CD14-positive monocyte (primary cell): ENCODE measurements around the gene TTC39B. TPM values are rescaled to one million over a fixed set of nuclear protein-coding genes. Genes with fewer than 3 reads are reported as not detected.
A peak's percentile ranks its signal among the peaks of the same experiment; 100 is the strongest.

Experiments
- DNase-seq, 3 donors: peaks; one replicate each; pipeline ENCODE4 v3.0.0-alpha.2; 2011 to 2022
- H2AFZ ChIP-seq: 2 replicates; pipeline ENCODE4 v1.6.0; 2012; ENCODE audit warnings: mild to moderate bottlenecking, low read depth, low read length, inconsistent platforms; ENCODE audit not compliant: insufficient read depth, poor library complexity, severe bottlenecking
- H3K27ac ChIP-seq, 2 donors: 1 replicate in 1 of 2; 2 replicates in 1 of 2; pipeline ENCODE4 v1.5.1; 2012 to 2013; ENCODE audit warnings: low read length in 2 of 2, control low read depth in 1 of 2, inconsistent platforms in 1 of 2, low read depth in 1 of 2, mild to moderate bottlenecking in 1 of 2
- H3K27me3 ChIP-seq, 2 donors: one replicate each; pipeline versions ENCODE4 v1.6.0 to v1.6.1; 2011 to 2013; ENCODE audit warnings: low read length in 2 of 2; ENCODE audit not compliant: control insufficient read depth in 2 of 2, insufficient read depth in 2 of 2
- H3K36me3 ChIP-seq, 2 donors: replicated peaks in 1 of 2; 1 replicate in 1 of 2; 2 replicates in 1 of 2; pipeline versions ENCODE4 v1.5.1 to v1.6.1; 2012 to 2013; ENCODE audit warnings: low read length in 2 of 2, control low read depth in 1 of 2, inconsistent platforms in 1 of 2, mild to moderate bottlenecking in 1 of 2; ENCODE audit not compliant: insufficient read depth in 2 of 2, control insufficient read depth in 1 of 2
- H3K4me1 ChIP-seq, 2 donors: 1 replicate in 1 of 2; 2 replicates in 1 of 2; pipeline versions ENCODE4 v1.5.1 to v1.6.1; 2012 to 2013; ENCODE audit warnings: low read length in 2 of 2, control low read depth in 1 of 2, inconsistent platforms in 1 of 2, mild to moderate bottlenecking in 1 of 2, moderate library complexity in 1 of 2; ENCODE audit not compliant: insufficient read depth in 2 of 2, control insufficient read depth in 1 of 2
- H3K4me2 ChIP-seq: replicated peaks from 2 replicates; pipeline ENCODE3; 2012; ENCODE audit warnings: low read length, moderate library complexity, mild to moderate bottlenecking; ENCODE audit not compliant: poor library complexity, severe bottlenecking; ENCODE audit errors: extremely low read depth
- H3K4me3 ChIP-seq, 3 experiments: fragments of 200-600 bp in 1 of 3; sonication (generic) in 1 of 3; replicated peaks in 1 of 3; 1 replicate in 2 of 3; 2 replicates in 1 of 3; pipeline ENCODE4 v1.5.1; 2011 to 2013; ENCODE audit warnings: low read length in 3 of 3, mild to moderate bottlenecking in 3 of 3, control low read depth in 2 of 3, low read depth in 2 of 3, inconsistent platforms in 1 of 3, moderate library complexity in 1 of 3
- H3K79me2 ChIP-seq: 2 replicates; pipeline ENCODE4 v1.6.0; 2012; ENCODE audit warnings: mild to moderate bottlenecking, control low read depth, inconsistent platforms, low read length, moderate library complexity; ENCODE audit not compliant: insufficient read depth
- H3K9ac ChIP-seq: 2 replicates; pipeline ENCODE4 v1.6.0; 2017; ENCODE audit warnings: low read length, mild to moderate bottlenecking; ENCODE audit not compliant: insufficient read depth, poor library complexity, severe bottlenecking
- H3K9me3 ChIP-seq, 2 donors: replicated peaks in 1 of 2; 1 replicate in 1 of 2; 2 replicates in 1 of 2; pipeline versions ENCODE4 v1.5.1 to v1.6.1; 2012 to 2013; ENCODE audit warnings: low read length in 2 of 2, control low read depth in 1 of 2; ENCODE audit not compliant: control insufficient read depth in 1 of 2, insufficient read depth in 1 of 2
- H4K20me1 ChIP-seq: 2 replicates; pipeline ENCODE4 v1.6.0; 2012; ENCODE audit warnings: mild to moderate bottlenecking, low read length, control low read depth, moderate library complexity; ENCODE audit not compliant: insufficient read depth
- H3K27ac Mint-ChIP-seq, 7 donors: one replicate each; pipeline ENCODE4 v1.8.0; 2020; ENCODE audit warnings: mild to moderate bottlenecking in 7 of 7, mixed read lengths in 7 of 7, moderate library complexity in 6 of 7, inconsistent platforms in 2 of 7
- H3K27me3 Mint-ChIP-seq, 3 donors: one replicate each; pipeline ENCODE4 v1.8.0; 2021 to 2022; ENCODE audit warnings: low read depth in 3 of 3, mild to moderate bottlenecking in 3 of 3, mixed read lengths in 3 of 3, moderate library complexity in 3 of 3, inconsistent platforms in 1 of 3
- H3K36me3 Mint-ChIP-seq, 2 donors: one replicate each; pipeline ENCODE4 v1.8.0; 2020; ENCODE audit warnings: mixed read lengths in 2 of 2, inconsistent platforms in 1 of 2, mild to moderate bottlenecking in 1 of 2
- H3K4me1 Mint-ChIP-seq: one replicate; pipeline ENCODE4 v1.8.0; 2020; ENCODE audit warnings: mild to moderate bottlenecking, mixed read lengths
- H3K4me3 Mint-ChIP-seq, 2 donors: one replicate each; pipeline ENCODE4 v1.8.0; 2020; ENCODE audit warnings: mild to moderate bottlenecking in 2 of 2, mixed read lengths in 2 of 2, moderate library complexity in 1 of 2
- H3K9me3 Mint-ChIP-seq, 7 donors: one replicate each; pipeline ENCODE4 v1.8.0; 2020 to 2022; ENCODE audit warnings: mixed read lengths in 7 of 7, mild to moderate bottlenecking in 6 of 7, moderate library complexity in 6 of 7, inconsistent platforms in 2 of 7
- CTCF ChIP-seq: fragments of 200-600 bp; IDR thresholded peaks from one replicate; pipeline ENCODE4 v1.8.0; 2022; ENCODE audit warnings: antibody characterized with exemption, mild to moderate bottlenecking
- WGBS: methylation state at CpG from one replicate; pipeline ENCODE4 v1.1.5; 2013; ENCODE audit warnings: missing lambda C conversion rate; ENCODE audit not compliant: insufficient coverage; 5-methylcytosine and 5-hydroxymethylcytosine counted together
- intact Hi-C, 2 donors: fragments of 100-400 bp; cut with micrococcal nuclease; formaldehyde crosslinking; loops; one replicate each; pipeline versions ENCODE4 v1.15.0 to v1.15.1; 2023
- polyA plus RNA-seq, 3 donors: library from polyadenylated mRNA; depleted of rRNA in 1 of 3; unstranded in 2 of 3; stranded (reverse) in 1 of 3; fragments of 300-500 nt in 2 of 3; fragments of >200 nt in 1 of 3; fragmentation: Illumina TruSeq in 2 of 3; gene quantifications; 1 replicate in 2 of 3; 2 replicates in 1 of 3; pipeline ENCODE4 v1.2.3, GENCODE V29; 2012 to 2021

The TTC39B gene
- polyA plus RNA-seq, 3 donors = 0.87 to 5.3 (median 3.1) TPM

GRCh38 chr9:15304632-15305031 lies 2.4 kb downstream of the TTC39B start:
- Histone ChIP-seq H3K9ac (no peak overlapping the region), H3K4me1 (peaks cover 14 to 50% of the 10 kb centered on the region in 2 donors), H3K27me3 (peaks cover 0 to 9% of the 10 kb centered on the region in 2 donors), H3K4me2 (peak overlapping the region; percentile 99), H3K4me3 (peak overlapping the region in 1 of 3 experiments; percentile 97), H3K79me2 (no peaks in the 10 kb centered on the region), H3K27ac (no peak overlapping the region), H3K9me3 (no peaks in the 10 kb centered on the region), H3K36me3 (no peaks in the 10 kb centered on the region), H2AFZ (no peak overlapping the region), H4K20me1 (peaks cover 4% of the 10 kb centered on the region)
- H3K9me3 Mint-ChIP-seq = peaks cover 0 to 1% (median 0%) of the 10 kb centered on the region in 7 donors
- peaks cover 2 to 13% (median 8%) of the 10 kb centered on the region in 3 donors for H3K27me3 Mint-ChIP-seq
- intact Hi-C loops = loop anchor here in 1 of 2 donors (10.0 kb wide), 1 partner anchor 110 kb away; no protein-coding TSS in a partner anchor
- no peak overlapping the region for H3K27ac Mint-ChIP-seq
- H3K4me3 Mint-ChIP-seq = peak overlapping the region in 1 of 2 donors; percentile 3
- DNase-seq = peak in 1 of 3 donors; percentile 46
- TF ChIP-seq CTCF = no peak
- WGBS = no CpG with 5 or more reads among the region's 1 CpG
- H3K4me1 Mint-ChIP-seq = peaks cover 42% of the 10 kb centered on the region
- no peaks in the 10 kb centered on the region for H3K36me3 Mint-ChIP-seq

DNA sequence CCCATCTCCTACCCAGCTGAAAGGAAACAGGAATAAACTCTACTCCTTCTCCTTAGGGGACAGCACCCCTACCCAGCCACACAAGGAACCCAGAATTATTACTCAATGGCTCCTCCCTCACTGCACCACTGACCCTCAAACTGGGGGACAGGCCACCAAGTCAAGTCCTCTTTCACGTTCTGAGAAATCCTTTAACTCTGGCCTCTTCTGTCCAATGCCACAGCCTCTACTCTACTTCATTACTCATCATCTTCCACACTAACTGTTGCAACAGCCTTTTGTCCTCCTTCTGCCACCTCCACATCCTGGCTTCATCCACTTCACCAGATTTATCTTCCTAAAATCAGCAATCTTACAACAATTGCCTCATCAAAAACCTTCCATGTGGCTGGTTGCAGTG lies 6.8 kb downstream of the TTC39B start:
- peaks cover 0 to 3% (median 3%) of the 10 kb centered on the region in 3 donors for H3K27me3 Mint-ChIP-seq
- Histone ChIP-seq H4K20me1 (no peaks in the 10 kb centered on the region), H3K4me3 (no peak overlapping the region), H3K4me1 (peaks cover 6 to 40% of the 10 kb centered on the region in 2 donors), H3K9ac (no peak overlapping the region), H3K4me2 (no peak overlapping the region), H3K27ac (no peak overlapping the region), H2AFZ (no peak overlapping the region), H3K36me3 (no peaks in the 10 kb centered on the region), H3K9me3 (no peaks in the 10 kb centered on the region), H3K79me2 (no peaks in the 10 kb centered on the region), H3K27me3 (no peaks in the 10 kb centered on the region)
- peak overlapping the region in 3 of 7 donors; percentile 15 to 81 (median 43) for H3K27ac Mint-ChIP-seq
- TF ChIP-seq CTCF = no peak
- H3K4me3 Mint-ChIP-seq = no peak overlapping the region
- WGBS = 7% methylated on average over 1 of the region's 1 CpG
- intact Hi-C loops = loop anchor here in 1 of 2 donors (10.0 kb wide), 1 partner anchor 115 kb away; no protein-coding TSS in a partner anchor
- peaks cover 45% of the 10 kb centered on the region for H3K4me1 Mint-ChIP-seq
- DNase-seq = no peak
- H3K9me3 Mint-ChIP-seq = peaks cover 0 to 11% (median 4%) of the 10 kb centered on the region in 7 donors
- H3K36me3 Mint-ChIP-seq = peaks cover 6 to 10% of the 10 kb centered on the region in 2 donors
